Esophagus squamous epithelium (tissue), 4 donors: ENCODE measurements around the gene PALD1.

Source experiments
- POLR2A ChIP-seq, 4 donors: fragments of 450-650 bp; IDR thresholded peaks; one replicate each; pipeline ENCODE4 v1.6.1; 2017; ENCODE audit warnings: antibody characterized with exemption in 4 of 4, mild to moderate bottlenecking in 4 of 4, moderate library complexity in 3 of 4
- TF ChIP-seq, protein P1 (sequence below), 6 experiments: fragments of 450-650 bp in 4 of 6; fragments of 200-600 bp in 2 of 6; sonication (generic) in 2 of 6; IDR thresholded peaks; one replicate each; pipeline ENCODE4 v1.5.1; 2016 to 2019; ENCODE audit warnings: antibody characterized with exemption in 6 of 6, mild to moderate bottlenecking in 4 of 6, moderate library complexity in 4 of 6

DNA sequence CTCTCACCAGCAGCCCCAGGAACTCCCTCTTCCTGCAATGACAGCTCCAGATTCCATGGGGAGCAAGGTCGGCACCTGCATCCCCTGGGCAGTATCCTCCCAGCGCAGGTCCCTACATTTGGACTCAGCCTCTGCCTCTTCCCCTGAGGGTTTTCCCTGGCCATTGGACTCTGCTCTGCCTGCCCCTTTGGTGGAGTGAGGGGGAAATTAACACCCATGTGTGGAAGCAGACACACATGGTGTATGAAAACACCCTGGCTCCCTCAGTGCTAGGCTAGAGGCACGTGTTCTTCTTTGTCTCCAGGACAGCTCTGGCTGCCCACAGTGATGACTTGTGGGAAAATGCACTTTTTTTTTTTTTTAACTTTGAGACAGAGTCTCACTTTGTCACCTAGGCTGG lies 115.6 kb downstream of the PALD1 start:
- TF ChIP-seq, protein P1, sequence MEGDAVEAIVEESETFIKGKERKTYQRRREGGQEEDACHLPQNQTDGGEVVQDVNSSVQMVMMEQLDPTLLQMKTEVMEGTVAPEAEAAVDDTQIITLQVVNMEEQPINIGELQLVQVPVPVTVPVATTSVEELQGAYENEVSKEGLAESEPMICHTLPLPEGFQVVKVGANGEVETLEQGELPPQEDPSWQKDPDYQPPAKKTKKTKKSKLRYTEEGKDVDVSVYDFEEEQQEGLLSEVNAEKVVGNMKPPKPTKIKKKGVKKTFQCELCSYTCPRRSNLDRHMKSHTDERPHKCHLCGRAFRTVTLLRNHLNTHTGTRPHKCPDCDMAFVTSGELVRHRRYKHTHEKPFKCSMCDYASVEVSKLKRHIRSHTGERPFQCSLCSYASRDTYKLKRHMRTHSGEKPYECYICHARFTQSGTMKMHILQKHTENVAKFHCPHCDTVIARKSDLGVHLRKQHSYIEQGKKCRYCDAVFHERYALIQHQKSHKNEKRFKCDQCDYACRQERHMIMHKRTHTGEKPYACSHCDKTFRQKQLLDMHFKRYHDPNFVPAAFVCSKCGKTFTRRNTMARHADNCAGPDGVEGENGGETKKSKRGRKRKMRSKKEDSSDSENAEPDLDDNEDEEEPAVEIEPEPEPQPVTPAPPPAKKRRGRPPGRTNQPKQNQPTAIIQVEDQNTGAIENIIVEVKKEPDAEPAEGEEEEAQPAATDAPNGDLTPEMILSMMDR (IDR thresholded peaks at IDR 0.05): no peak
- no peak for TF ChIP-seq POLR2A (IDR thresholded peaks at IDR 0.05)
